Measurements from ENCODE around the gene CIT.

CIT gene

GRCh38 chr12:119840168-119840567 is 37.0 kb downstream of the CIT start:
- peaks cover 1% of the 10 kb centered on the region for H3K4me1 Mint-ChIP-seq (ENCODE audit: low read depth)
- no peak for DNase-seq (ENCODE audit: low spot score)
- H3K9me3 Mint-ChIP-seq = peaks cover 5% of the 10 kb centered on the region
- no peak overlapping the region for H3K4me3 Mint-ChIP-seq
- no peaks in the 10 kb centered on the region for H3K27me3 Mint-ChIP-seq (ENCODE audit: low read depth)
- H3K27ac Mint-ChIP-seq = no peak overlapping the region
- peaks cover 66% of the 10 kb centered on the region for H3K36me3 Mint-ChIP-seq (ENCODE audit: low read depth)

GRCh38 chr12:119838826-119839600 is 38.1 kb downstream of the CIT start:
- H3K4me1 Mint-ChIP-seq (ENCODE audit: low read depth) = peaks cover 1% of the 10 kb centered on the region
- no peak overlapping the region for H3K27ac Mint-ChIP-seq
- peaks cover 5% of the 10 kb centered on the region for H3K9me3 Mint-ChIP-seq
- peaks cover 59% of the 10 kb centered on the region for H3K36me3 Mint-ChIP-seq (ENCODE audit: low read depth)
- no peaks in the 10 kb centered on the region for H3K27me3 Mint-ChIP-seq (ENCODE audit: low read depth)
- DNase-seq (ENCODE audit: low spot score) = no peak
- no peak overlapping the region for H3K4me3 Mint-ChIP-seq

GRCh38 chr12:119836781-119837180 is 40.3 kb downstream of the CIT start:
- DNase-seq (ENCODE audit: low spot score) = no peak
- H3K27ac Mint-ChIP-seq = no peak overlapping the region
- H3K4me1 Mint-ChIP-seq (ENCODE audit: low read depth) = no peaks in the 10 kb centered on the region
- H3K36me3 Mint-ChIP-seq (ENCODE audit: low read depth) = peaks cover 57% of the 10 kb centered on the region
- no peaks in the 10 kb centered on the region for H3K27me3 Mint-ChIP-seq (ENCODE audit: low read depth)
- H3K9me3 Mint-ChIP-seq = peaks cover 3% of the 10 kb centered on the region
- no peak overlapping the region for H3K4me3 Mint-ChIP-seq

GRCh38 chr12:119835068-119835467 is 42.1 kb downstream of the CIT start:
- Mint-ChIP-seq H3K27me3 (ENCODE audit: low read depth) (no peaks in the 10 kb centered on the region), H3K27ac (no peak overlapping the region), H3K36me3 (ENCODE audit: low read depth) (peaks cover 50% of the 10 kb centered on the region), H3K9me3 (no peaks in the 10 kb centered on the region), H3K4me3 (no peak overlapping the region), H3K4me1 (ENCODE audit: low read depth) (peaks cover 4% of the 10 kb centered on the region)
- no peak for DNase-seq (ENCODE audit: low spot score)

GRCh38 chr12:119829439-119829838 is 47.7 kb downstream of the CIT start:
- H3K4me3 Mint-ChIP-seq = no peak overlapping the region
- H3K27ac Mint-ChIP-seq = no peak overlapping the region
- H3K9me3 Mint-ChIP-seq = peaks cover 9% of the 10 kb centered on the region
- H3K36me3 Mint-ChIP-seq (ENCODE audit: low read depth) = peaks cover 62% of the 10 kb centered on the region
- DNase-seq (ENCODE audit: low spot score) = no peak
- no peaks in the 10 kb centered on the region for H3K27me3 Mint-ChIP-seq (ENCODE audit: low read depth)
- peaks cover 12% of the 10 kb centered on the region for H3K4me1 Mint-ChIP-seq (ENCODE audit: low read depth)

GRCh38 chr12:119828300-119828699 is 48.8 kb downstream of the CIT start:
- Mint-ChIP-seq H3K36me3 (ENCODE audit: low read depth) (peaks cover 57% of the 10 kb centered on the region), H3K9me3 (peaks cover 9% of the 10 kb centered on the region), H3K27me3 (ENCODE audit: low read depth) (no peaks in the 10 kb centered on the region), H3K4me3 (no peak overlapping the region), H3K4me1 (ENCODE audit: low read depth) (peaks cover 12% of the 10 kb centered on the region), H3K27ac (no peak overlapping the region)
- no peak for DNase-seq (ENCODE audit: low spot score)

- H3K27ac Mint-ChIP-seq = no peak overlapping the region
- peaks cover 9% of the 10 kb centered on the region for H3K9me3 Mint-ChIP-seq
- H3K4me3 Mint-ChIP-seq = no peak overlapping the region
- peaks cover 12% of the 10 kb centered on the region for H3K4me1 Mint-ChIP-seq (ENCODE audit: low read depth)
- peaks cover 56% of the 10 kb centered on the region for H3K36me3 Mint-ChIP-seq (ENCODE audit: low read depth)
- no peak for DNase-seq (ENCODE audit: low spot score)
- H3K27me3 Mint-ChIP-seq (ENCODE audit: low read depth) = no peaks in the 10 kb centered on the region
These were observed 49.4 kb downstream of the CIT start for GRCh38 chr12:119827760-119828159.

- H3K27ac Mint-ChIP-seq = no peak overlapping the region
- H3K4me1 Mint-ChIP-seq (ENCODE audit: low read depth) = peaks cover 12% of the 10 kb centered on the region
- peaks cover 53% of the 10 kb centered on the region for H3K36me3 Mint-ChIP-seq (ENCODE audit: low read depth)
- H3K27me3 Mint-ChIP-seq (ENCODE audit: low read depth) = no peaks in the 10 kb centered on the region
- peaks cover 9% of the 10 kb centered on the region for H3K9me3 Mint-ChIP-seq
- H3K4me3 Mint-ChIP-seq = no peak overlapping the region
- DNase-seq (ENCODE audit: low spot score) = no peak
These were observed 50.3 kb downstream of the CIT start for GRCh38 chr12:119826661-119827445.

GRCh38 chr12:119825262-119825661 is 51.9 kb downstream of the CIT start:
- no peak overlapping the region for H3K27ac Mint-ChIP-seq
- H3K4me1 Mint-ChIP-seq (ENCODE audit: low read depth) = peaks cover 9% of the 10 kb centered on the region
- DNase-seq (ENCODE audit: low spot score) = no peak
- H3K36me3 Mint-ChIP-seq (ENCODE audit: low read depth) = peaks cover 50% of the 10 kb centered on the region
- H3K9me3 Mint-ChIP-seq = peaks cover 9% of the 10 kb centered on the region
- H3K4me3 Mint-ChIP-seq = no peak overlapping the region
- H3K27me3 Mint-ChIP-seq (ENCODE audit: low read depth) = no peaks in the 10 kb centered on the region

GRCh38 chr12:119822046-119822445 is 55.1 kb downstream of the CIT start:
- no peaks in the 10 kb centered on the region for H3K9me3 Mint-ChIP-seq
- DNase-seq (ENCODE audit: low spot score) = no peak
- no peak overlapping the region for H3K4me3 Mint-ChIP-seq
- peaks cover 44% of the 10 kb centered on the region for H3K36me3 Mint-ChIP-seq (ENCODE audit: low read depth)
- no peaks in the 10 kb centered on the region for H3K4me1 Mint-ChIP-seq (ENCODE audit: low read depth)
- no peak overlapping the region for H3K27ac Mint-ChIP-seq
- no peaks in the 10 kb centered on the region for H3K27me3 Mint-ChIP-seq (ENCODE audit: low read depth)

- Mint-ChIP-seq H3K36me3 (ENCODE audit: low read depth) (peaks cover 46% of the 10 kb centered on the region), H3K4me3 (no peak overlapping the region), H3K9me3 (no peaks in the 10 kb centered on the region), H3K27me3 (ENCODE audit: low read depth) (no peaks in the 10 kb centered on the region), H3K27ac (no peak overlapping the region), H3K4me1 (ENCODE audit: low read depth) (no peaks in the 10 kb centered on the region)
- no peak for DNase-seq (ENCODE audit: low spot score)
These were observed 57.8 kb downstream of the CIT start for GRCh38 chr12:119819322-119819721.

- Mint-ChIP-seq H3K4me3 (no peak overlapping the region), H3K27ac (no peak overlapping the region), H3K36me3 (ENCODE audit: low read depth) (peaks cover 54% of the 10 kb centered on the region), H3K4me1 (ENCODE audit: low read depth) (no peaks in the 10 kb centered on the region), H3K9me3 (no peaks in the 10 kb centered on the region), H3K27me3 (ENCODE audit: low read depth) (no peaks in the 10 kb centered on the region)
- no peak for DNase-seq (ENCODE audit: low spot score)
These were observed 59.4 kb downstream of the CIT start for GRCh38 chr12:119817546-119818343.

- DNase-seq (ENCODE audit: low spot score) = no peak
- Mint-ChIP-seq H3K27ac (peak overlapping the region; percentile 66), H3K27me3 (ENCODE audit: low read depth) (no peaks in the 10 kb centered on the region), H3K4me1 (ENCODE audit: low read depth) (peaks cover 12% of the 10 kb centered on the region), H3K9me3 (peaks cover 8% of the 10 kb centered on the region), H3K36me3 (ENCODE audit: low read depth) (peaks cover 58% of the 10 kb centered on the region), H3K4me3 (no peak overlapping the region)
These were observed 68.1 kb downstream of the CIT start for GRCh38 chr12:119809023-119809422.

- DNase-seq (ENCODE audit: low spot score) = no peak
- peaks cover 12% of the 10 kb centered on the region for H3K4me1 Mint-ChIP-seq (ENCODE audit: low read depth)
- H3K4me3 Mint-ChIP-seq = no peak overlapping the region
- H3K9me3 Mint-ChIP-seq = peaks cover 8% of the 10 kb centered on the region
- H3K27me3 Mint-ChIP-seq (ENCODE audit: low read depth) = no peaks in the 10 kb centered on the region
- peaks cover 55% of the 10 kb centered on the region for H3K36me3 Mint-ChIP-seq (ENCODE audit: low read depth)
- no peak overlapping the region for H3K27ac Mint-ChIP-seq
These were observed 68.7 kb downstream of the CIT start for GRCh38 chr12:119808441-119808840.

Measured in T-helper 2 cell treated with Interferon-gamma antibody and Interleukin-4, amounts not matched to agents 5 μg/mL and 100 μg/mL, for 36 hours (primary cell).